ENCODE results near the gene SREBF2.

- TF ChIP-seq CTCF (IDR thresholded peaks at IDR 0.05; ENCODE audit: low read depth, low read length) = no peak
- TF ChIP-seq, protein P1, sequence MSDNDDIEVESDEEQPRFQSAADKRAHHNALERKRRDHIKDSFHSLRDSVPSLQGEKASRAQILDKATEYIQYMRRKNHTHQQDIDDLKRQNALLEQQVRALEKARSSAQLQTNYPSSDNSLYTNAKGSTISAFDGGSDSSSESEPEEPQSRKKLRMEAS (IDR thresholded peaks at IDR 0.05; ENCODE audit: low read depth, low read length) = no peak
- no peak for TF ChIP-seq POLR2A (IDR thresholded peaks at IDR 0.05; ENCODE audit: extremely low read depth, insufficient read length)
Observed at GRCh38 chr22:41899110-41899509, 66.2 kb downstream of the SREBF2 start.
